ENCODE data around the gene SLC6A6.

The SLC6A6 gene

GRCh38 chr3:14402304-14402811 lies at the start of gene SLC6A6:
SLC6A6 (plus strand) TSS chr3:14402606; CDS start chr3:14443635, 41,029 bp downstream.
- DNase-seq = peak; percentile 96

- no peak for DNase-seq
Observed at GRCh38 chr3:14353502-14353901, 48.9 kb upstream of the SLC6A6 start.

DNA sequence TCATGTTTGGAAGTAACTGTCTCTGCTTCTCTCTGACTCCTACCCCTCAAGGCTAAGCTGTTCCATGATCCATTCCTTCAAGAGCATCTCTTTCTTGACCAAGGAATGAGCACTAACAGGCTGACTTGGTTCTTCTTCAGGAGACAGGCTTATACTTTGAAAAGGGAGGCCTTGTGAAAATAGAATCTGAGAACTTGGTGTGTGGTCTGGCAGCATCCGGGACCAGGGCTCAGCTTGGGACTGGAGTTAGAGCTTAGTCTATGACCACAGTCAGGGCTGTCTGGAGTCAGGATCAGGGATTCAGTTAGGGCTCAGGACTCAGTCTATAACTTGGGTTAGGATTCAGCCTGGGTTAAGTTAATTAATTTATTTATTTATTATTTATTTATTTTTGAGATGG lies 44.9 kb upstream of the SLC6A6 start:
- DNase-seq = no peak

- DNase-seq = no peak
Observed at GRCh38 chr3:14358426-14359211, 43.8 kb upstream of the SLC6A6 start.

DNA sequence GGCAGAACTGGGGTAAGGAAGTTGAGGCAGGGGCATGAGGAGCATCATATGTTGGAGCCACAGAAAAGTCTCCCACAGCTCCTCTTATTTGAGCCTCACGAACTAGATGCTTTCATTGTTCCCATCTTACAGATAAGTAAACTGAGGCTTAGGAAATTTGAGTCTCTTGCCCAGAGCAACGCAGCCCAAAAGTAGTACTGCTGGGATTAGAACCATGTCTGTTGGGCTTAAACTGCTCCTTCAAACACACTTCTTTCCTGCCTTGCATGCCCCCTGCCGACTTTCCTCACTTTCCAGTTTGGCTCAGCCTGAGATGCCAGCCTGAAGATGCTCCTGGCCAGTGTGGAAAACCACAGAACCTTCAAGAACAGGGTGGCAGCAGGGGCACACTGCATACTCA lies 43.1 kb upstream of the SLC6A6 start:
- no peak for DNase-seq

GRCh38 chr3:14360123-14360881 lies 42.1 kb upstream of the SLC6A6 start:
- DNase-seq = no peak

GRCh38 chr3:14361068-14361677 lies 41.2 kb upstream of the SLC6A6 start:
- no peak for DNase-seq

DNA sequence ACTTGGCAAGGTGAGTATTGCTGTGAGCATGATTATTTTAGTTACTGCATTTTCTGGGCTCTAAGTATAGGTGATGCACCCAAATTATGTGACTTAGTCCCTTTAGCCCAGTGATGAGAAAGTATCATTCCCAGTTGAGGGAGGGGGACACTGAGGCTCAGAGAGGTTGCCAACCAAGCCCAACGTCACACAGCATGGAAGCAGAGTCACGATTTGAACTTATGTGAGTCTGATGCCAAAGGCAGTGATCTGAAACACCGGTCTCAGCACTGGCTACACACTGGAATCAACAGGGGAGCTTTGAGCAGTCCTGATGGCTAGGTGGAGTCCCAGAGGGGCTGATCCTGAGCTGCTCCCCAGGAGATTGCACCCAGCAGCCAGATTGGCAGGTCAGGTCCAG lies 39.5 kb upstream of the SLC6A6 start:
- DNase-seq = no peak

- no peak for DNase-seq
Observed at GRCh38 chr3:14363379-14363778, 39.0 kb upstream of the SLC6A6 start.

DNA sequence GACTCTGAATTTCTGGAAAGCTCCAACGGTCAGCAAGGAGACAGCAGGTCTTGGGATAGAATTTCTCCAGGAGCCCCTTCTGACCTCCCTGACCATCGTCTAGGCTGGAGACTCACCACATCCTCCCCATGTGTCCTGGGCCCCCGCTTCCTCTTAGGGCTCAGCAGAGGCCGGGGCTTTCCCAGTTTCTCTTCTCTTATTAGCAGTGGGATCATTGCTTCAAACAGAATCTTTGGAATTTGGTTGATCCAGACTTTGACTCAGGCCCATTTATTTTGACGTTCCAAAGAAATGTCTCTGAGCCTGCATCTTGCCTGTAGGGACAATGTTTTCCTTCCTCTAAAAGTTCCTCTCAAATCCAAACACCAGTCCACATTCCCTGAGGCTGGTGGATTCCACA lies 38.4 kb upstream of the SLC6A6 start:
- no peak for DNase-seq

GRCh38 chr3:14364580-14365292 lies 37.7 kb upstream of the SLC6A6 start:
- no peak for DNase-seq

DNA sequence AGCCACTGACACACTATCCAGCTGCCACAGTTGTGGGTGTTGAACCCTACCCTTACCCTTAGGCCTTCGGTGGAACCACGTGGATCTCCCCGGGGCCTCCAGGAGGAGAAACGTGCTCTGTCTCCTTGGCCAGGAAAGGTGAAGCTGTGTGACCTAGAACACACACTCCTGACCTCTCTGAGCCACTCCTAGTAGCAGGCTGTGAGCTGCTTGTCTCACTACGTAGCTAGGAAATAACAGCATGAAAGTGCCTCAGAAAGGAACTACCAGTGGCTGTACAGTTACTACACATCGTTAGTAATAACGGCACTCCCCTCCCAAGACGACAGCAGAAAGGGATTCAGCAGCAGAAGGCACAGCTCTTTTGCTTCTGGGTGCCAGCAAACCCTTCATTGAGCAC lies 36.2 kb upstream of the SLC6A6 start:
- no peak for DNase-seq

- DNase-seq = no peak
Observed at GRCh38 chr3:14366915-14367823, 35.2 kb upstream of the SLC6A6 start.

DNA sequence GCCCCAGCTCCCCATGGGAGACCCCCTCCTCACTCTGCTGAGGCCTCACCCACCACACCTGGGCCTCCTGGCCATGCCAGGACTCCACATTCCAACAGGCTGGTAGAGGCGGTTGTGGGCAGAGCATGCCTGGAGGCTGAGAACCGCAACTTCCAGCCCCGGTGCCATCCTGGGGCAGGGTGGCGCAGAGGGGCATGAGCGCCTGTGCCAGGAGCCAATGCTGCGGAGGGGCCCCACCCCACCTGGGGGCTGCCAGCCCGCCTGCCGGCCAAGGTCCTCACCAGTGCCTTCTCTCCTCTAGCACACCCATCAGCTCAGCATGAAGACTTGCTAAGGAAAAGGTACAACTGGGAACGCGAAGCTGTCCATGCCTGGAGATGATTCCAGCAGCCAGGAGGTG lies 34.3 kb upstream of the SLC6A6 start:
- DNase-seq = no peak

GRCh38 chr3:14368885-14369284 lies 33.5 kb upstream of the SLC6A6 start:
- no peak for DNase-seq

DNA sequence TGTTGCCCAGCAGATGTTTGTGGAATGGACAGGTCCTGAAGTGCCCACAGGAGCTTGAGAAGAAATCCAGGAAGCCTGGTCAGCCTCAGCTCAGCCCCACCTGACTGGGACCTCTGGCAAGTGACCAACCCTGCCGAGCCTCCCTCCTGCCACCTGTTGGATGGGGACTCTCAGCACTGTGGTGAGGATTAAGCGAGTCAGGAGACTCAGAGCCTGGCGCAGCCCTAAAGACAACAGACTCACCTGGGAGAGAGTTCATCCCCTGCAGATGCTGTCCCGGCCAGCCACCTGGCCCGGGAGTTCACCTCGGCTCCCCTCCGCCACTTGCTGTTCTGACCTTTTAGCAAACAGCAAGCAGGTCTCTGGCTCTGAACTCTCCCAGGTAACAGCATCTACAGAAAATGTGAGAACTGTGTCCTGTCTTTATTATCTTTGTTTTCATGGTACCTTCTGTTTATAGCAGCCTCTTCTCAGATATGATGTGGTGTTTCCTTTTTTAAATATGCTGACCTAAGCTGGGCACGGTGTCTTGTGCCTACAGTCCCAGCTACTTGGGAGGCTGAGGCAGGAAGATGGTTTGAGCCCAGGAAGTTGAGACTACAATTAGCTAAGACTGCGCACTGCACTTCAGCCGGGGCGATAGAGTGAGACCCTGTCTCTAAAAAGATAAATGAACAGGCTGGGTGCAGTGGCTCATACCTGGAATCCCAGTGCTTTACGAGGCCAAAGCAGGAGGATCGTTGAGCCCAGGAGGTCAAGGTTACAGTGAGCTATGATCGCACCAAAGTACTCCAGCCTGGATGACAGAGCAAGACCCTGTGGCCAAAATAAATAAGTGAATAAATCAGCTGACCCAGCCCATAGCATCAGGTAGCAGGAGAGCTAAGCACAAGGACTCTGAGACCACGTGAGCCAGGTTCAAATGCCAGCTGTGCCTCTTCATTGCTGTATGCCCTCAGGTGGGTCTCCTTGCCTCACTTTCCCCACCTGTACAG lies 32.4 kb upstream of the SLC6A6 start:
- no peak for DNase-seq

DNA sequence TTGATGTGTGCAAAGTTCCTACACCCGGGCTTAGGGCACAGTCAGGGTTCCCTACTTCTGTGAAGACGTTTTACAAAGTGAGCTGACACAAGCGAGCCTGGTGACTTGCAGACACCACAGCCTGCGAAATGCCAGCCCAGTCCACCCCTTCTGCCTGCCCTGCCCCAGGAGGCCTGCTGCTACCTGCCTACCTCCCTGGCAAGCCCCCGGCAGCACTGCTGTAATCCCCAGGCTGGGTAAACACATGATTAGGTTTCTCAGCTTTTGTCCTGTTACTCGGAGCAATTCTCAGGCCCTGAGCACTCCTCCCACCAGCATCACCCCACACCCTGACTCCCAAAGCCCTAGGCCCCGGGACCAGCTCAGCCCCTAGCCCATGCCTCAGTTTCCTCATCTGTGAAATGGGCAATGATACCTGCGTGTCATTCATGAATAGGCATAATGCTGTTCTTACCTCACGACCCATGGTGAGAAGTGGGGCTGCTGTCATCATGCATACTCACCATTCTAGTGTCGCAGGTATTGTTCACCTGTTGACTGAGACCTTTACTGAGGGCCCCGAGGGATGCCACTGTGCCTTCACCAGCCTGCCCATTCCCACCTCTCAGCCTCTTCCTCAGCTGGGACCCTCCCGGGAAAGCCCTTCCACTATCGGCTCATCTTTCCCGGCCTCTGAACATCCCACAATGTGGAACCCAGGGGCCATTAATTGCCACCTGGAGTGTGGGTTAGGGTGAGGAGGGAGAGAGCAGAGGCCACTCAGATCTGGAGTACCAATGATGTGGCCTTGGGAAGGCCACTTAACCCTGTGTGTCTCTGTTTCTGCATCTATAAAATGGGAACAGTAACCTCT lies 31.5 kb upstream of the SLC6A6 start:
- no peak for DNase-seq

- peak in 1 of 2 donors; percentile 66 for DNase-seq
Observed at GRCh38 chr3:14371573-14372474, 30.6 kb upstream of the SLC6A6 start.

Data from CD4-positive, alpha-beta T cell treated with Interleukin-1 beta for 1 hour (primary cell).